ENCODE results near the gene DNMT3A.

DNA sequence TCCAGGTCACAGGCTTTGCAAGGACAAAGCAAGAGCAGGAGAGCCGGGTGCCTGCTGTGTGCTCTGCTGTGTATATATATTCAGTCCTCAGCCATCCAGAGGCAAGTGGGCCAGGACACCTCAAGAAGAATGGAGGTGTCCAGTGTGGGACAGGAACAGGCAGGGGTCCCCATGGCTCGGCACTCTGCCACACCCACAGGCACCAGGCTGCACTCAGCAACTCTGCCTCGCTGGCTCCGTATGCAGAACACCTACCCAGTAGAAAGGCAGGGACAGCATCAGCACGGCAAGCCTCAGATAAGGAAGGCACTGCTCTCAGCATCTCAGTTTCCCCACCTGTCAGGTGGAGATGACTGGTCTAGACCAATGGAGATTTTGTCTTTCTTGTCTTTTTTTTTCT is 57.8 kb downstream of the DNMT3A start:
- TF ChIP-seq POLR2A (IDR thresholded peaks at IDR 0.05): no peak
- TF ChIP-seq, protein P1, sequence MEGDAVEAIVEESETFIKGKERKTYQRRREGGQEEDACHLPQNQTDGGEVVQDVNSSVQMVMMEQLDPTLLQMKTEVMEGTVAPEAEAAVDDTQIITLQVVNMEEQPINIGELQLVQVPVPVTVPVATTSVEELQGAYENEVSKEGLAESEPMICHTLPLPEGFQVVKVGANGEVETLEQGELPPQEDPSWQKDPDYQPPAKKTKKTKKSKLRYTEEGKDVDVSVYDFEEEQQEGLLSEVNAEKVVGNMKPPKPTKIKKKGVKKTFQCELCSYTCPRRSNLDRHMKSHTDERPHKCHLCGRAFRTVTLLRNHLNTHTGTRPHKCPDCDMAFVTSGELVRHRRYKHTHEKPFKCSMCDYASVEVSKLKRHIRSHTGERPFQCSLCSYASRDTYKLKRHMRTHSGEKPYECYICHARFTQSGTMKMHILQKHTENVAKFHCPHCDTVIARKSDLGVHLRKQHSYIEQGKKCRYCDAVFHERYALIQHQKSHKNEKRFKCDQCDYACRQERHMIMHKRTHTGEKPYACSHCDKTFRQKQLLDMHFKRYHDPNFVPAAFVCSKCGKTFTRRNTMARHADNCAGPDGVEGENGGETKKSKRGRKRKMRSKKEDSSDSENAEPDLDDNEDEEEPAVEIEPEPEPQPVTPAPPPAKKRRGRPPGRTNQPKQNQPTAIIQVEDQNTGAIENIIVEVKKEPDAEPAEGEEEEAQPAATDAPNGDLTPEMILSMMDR (IDR thresholded peaks at IDR 0.05): no peak
